HepG2 (cell line): ENCODE results near the gene PSMC3IP. TPM values are rescaled to one million over a fixed set of nuclear protein-coding genes. Genes with fewer than 3 reads are reported as not detected.

ENCODE experiments used
- BRCA1 ChIP-seq: sonication (generic); formaldehyde crosslinking; IDR thresholded peaks from 2 replicates; pipeline ENCODE4 v1.4.0; 2020; ENCODE audit warnings: missing genetic modification reagents
- DNMT3B ChIP-seq: conservative IDR thresholded peaks from 2 replicates; pipeline ENCODE4 v1.6.1; 2016; ENCODE audit warnings: missing biosample characterization, control low read depth
- EEA1 ChIP-seq: sonication (generic); formaldehyde crosslinking; IDR thresholded peaks from 2 replicates; pipeline ENCODE4 v1.5.1; 2020; ENCODE audit warnings: mild to moderate bottlenecking, missing genetic modification reagents, borderline replicate concordance
- GLI4 ChIP-seq: sonication (generic); formaldehyde crosslinking; IDR thresholded peaks from 2 replicates; pipeline ENCODE4 v1.5.1; 2020; ENCODE audit warnings: missing genetic modification reagents, mild to moderate bottlenecking, moderate library complexity, borderline replicate concordance
- HDAC1 ChIP-seq: sonication (generic); formaldehyde crosslinking; IDR thresholded peaks from 2 replicates; pipeline ENCODE4 v1.5.1; 2020; ENCODE audit warnings: mild to moderate bottlenecking, missing genetic modification reagents
- HMG20A ChIP-seq: IDR thresholded peaks from 2 replicates; pipeline ENCODE4 v1.6.1; 2016; ENCODE audit warnings: borderline replicate concordance
- JUN ChIP-seq: sonication (generic); formaldehyde crosslinking; IDR thresholded peaks from 2 replicates; pipeline ENCODE4 v1.4.0; 2020; ENCODE audit warnings: mild to moderate bottlenecking, missing genetic modification reagents
- MYNN ChIP-seq: sonication (generic); formaldehyde crosslinking; IDR thresholded peaks from 2 replicates; pipeline ENCODE4 v1.4.0; 2020; ENCODE audit warnings: mild to moderate bottlenecking, low read depth, missing genetic modification reagents
- PLRG1 ChIP-seq: fragments of 450-650 bp; conservative IDR thresholded peaks from 2 replicates; pipeline ENCODE4 v1.6.1; 2016
- RAD51 ChIP-seq: fragments of 450-650 bp; IDR thresholded peaks from 2 replicates; pipeline ENCODE4 v1.6.1; 2016; ENCODE audit warnings: borderline replicate concordance
- STAG1 ChIP-seq: sonication (generic); formaldehyde crosslinking; IDR thresholded peaks from 2 replicates; pipeline ENCODE4 v1.4.0; 2020; ENCODE audit warnings: missing genetic modification reagents
- TEAD2 ChIP-seq: sonication (generic); formaldehyde crosslinking; IDR thresholded peaks from 2 replicates; pipeline ENCODE4 v1.9.0; 2021; ENCODE audit warnings: missing genetic modification reagents
- TOE1 ChIP-seq: sonication (generic); formaldehyde crosslinking; IDR thresholded peaks from 2 replicates; pipeline ENCODE4 v1.4.0; 2020; ENCODE audit warnings: mild to moderate bottlenecking, missing genetic modification reagents
- U2AF1 ChIP-seq: fragments of 200-400 bp; formaldehyde crosslinking; optimal IDR thresholded peaks from 2 replicates; pipeline ENCODE3; 2017; ENCODE audit warnings: mild to moderate bottlenecking, low read depth, low read length
- ZBTB20 ChIP-seq: sonication (generic); formaldehyde crosslinking; IDR thresholded peaks from 2 replicates; pipeline ENCODE4 v1.8.1; 2023; ENCODE audit warnings: missing genetic modification reagents, low read depth, mild to moderate bottlenecking, borderline replicate concordance
- ZMYM4 ChIP-seq: sonication (generic); formaldehyde crosslinking; IDR thresholded peaks from 2 replicates; pipeline ENCODE4 v1.8.1; 2023; ENCODE audit warnings: mild to moderate bottlenecking, missing genetic modification reagents
- ZNF225 ChIP-seq: sonication (generic); formaldehyde crosslinking; IDR thresholded peaks from 2 replicates; pipeline ENCODE4 v1.4.0; 2020; ENCODE audit warnings: mild to moderate bottlenecking, missing genetic modification reagents
- ZNF550 ChIP-seq: sonication (generic); formaldehyde crosslinking; IDR thresholded peaks from 2 replicates; pipeline ENCODE4 v1.4.0; 2020; ENCODE audit warnings: mild to moderate bottlenecking, missing genetic modification reagents, borderline replicate concordance
- ZNF558 ChIP-seq: sonication (generic); formaldehyde crosslinking; IDR thresholded peaks from 2 replicates; pipeline ENCODE4 v1.9.0; 2022; ENCODE audit warnings: mild to moderate bottlenecking, missing genetic modification reagents, borderline replicate concordance
- polyA plus RNA-seq, 8 experiments: library from polyadenylated mRNA; depleted of rRNA in 3 of 8; stranded (reverse) in 7 of 8; unstranded in 1 of 8; fragments of >200 nt; fragmentation: Illumina TruSeq in 4 of 8; extraction: Trizol in 4 of 8; gene quantifications; 2 replicates each; pipeline versions ENCODE4 v1.2.1 to v1.2.3, GENCODE V29; 2011 to 2016; ENCODE audit warnings: low read depth in 4 of 8, missing spikeins in 1 of 8, mixed read lengths in 1 of 8; ENCODE audit not compliant: insufficient read depth in 1 of 8
- total RNA-seq, 5 experiments: library from RNA; depleted of rRNA; stranded (reverse); fragments of >200 nt; fragmentation: Illumina TruSeq; extraction: Trizol; gene quantifications; 2 replicates each; pipeline ENCODE4 v1.2.3, GENCODE V29; 2016; ENCODE audit warnings: low read depth in 1 of 5
- TF ChIP-seq, protein P1 (sequence below): sonication (generic); formaldehyde crosslinking; IDR thresholded peaks from 2 replicates; pipeline ENCODE4 v1.4.0; 2020; ENCODE audit warnings: missing genetic modification reagents, borderline replicate concordance
- TF ChIP-seq, protein P2 (sequence below): sonication (generic); formaldehyde crosslinking; IDR thresholded peaks from 2 replicates; pipeline ENCODE4 v1.4.0; 2020; ENCODE audit warnings: mild to moderate bottlenecking, missing genetic modification reagents
- TF ChIP-seq, protein P3 (sequence below): sonication (generic); formaldehyde crosslinking; IDR thresholded peaks from 2 replicates; pipeline ENCODE4 v1.4.0; 2020; ENCODE audit warnings: missing genetic modification reagents
- TF ChIP-seq, protein P4 (sequence below): sonication (generic); formaldehyde crosslinking; IDR thresholded peaks from 2 replicates; pipeline ENCODE4 v1.9.0; 2021; ENCODE audit warnings: missing genetic modification reagents, mild to moderate bottlenecking, borderline replicate concordance

PSMC3IP gene
- total and polyA plus RNA-seq, 2 of the 13 experiments (the other 11 are each of a cell fraction or from before 2014, with no cell fraction given), result 6.5 to 22.4 TPM

DNA sequence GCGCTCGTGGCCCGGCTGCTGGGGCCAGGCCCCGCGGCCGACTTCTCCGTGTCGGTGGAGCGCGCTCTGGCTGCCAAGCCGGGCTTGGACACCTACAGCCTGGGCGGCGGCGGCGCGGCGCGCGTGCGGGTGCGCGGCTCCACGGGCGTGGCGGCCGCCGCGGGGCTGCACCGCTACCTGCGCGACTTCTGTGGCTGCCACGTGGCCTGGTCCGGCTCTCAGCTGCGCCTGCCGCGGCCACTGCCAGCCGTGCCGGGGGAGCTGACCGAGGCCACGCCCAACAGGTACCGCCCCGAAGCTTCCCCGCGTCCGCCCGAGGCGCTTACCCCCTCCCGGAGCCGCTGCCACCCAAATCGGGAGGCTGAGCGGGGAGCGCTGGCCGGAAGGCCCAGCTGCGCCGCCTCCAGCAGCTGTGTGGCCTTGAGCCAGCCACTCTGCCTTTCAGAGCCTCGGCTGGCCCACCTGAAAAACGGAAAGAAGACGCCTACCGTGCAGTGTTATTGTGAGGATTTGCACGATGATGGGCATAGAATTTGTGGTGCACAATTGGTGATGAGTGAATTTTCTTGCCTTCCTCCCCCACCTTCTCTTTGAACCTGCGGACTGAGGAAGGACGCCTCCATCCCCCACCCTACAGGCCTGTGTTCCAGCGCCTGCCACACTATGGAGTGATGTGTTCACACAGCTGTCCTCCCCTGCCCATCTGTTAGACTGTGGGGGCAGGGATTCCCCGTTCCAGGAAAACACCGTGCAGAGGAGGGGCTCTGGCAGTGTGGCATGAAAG lies 41.0 kb downstream of the PSMC3IP start (continued):
- TF ChIP-seq ZNF558 (CRISPR knock-in tag) (peak; percentile 31; the same call in 1 of the 2 replicates), TOE1 (CRISPR knock-in tag) (no peak), ZBTB20 (0 out of 2 replicates have a peak, but pooled peaks have one; percentile 38), U2AF1 (peak; percentile 73), MYNN (CRISPR knock-in tag) (0 out of 2 replicates have a peak, but pooled peaks have one; percentile 72), JUN (CRISPR knock-in tag) (no peak), DNMT3B (no peak), STAG1 (CRISPR knock-in tag) (no peak), GLI4 (CRISPR knock-in tag) (peak; percentile 76; the same call in 1 of the 2 replicates), RAD51 (no peak), HMG20A (peak; percentile 51; the same call in 1 of the 2 replicates), PLRG1 (no peak), HDAC1 (CRISPR knock-in tag) (peak; percentile 70; the same call in 1 of the 2 replicates), ZNF225 (no peak), EEA1 (no peak), BRCA1 (CRISPR knock-in tag) (no peak), ZMYM4 (CRISPR knock-in tag) (peak; percentile 80), TEAD2 (CRISPR knock-in tag) (no peak), ZNF550 (CRISPR knock-in tag) (peak; percentile 85; the same call in 1 of the 2 replicates)
- TF ChIP-seq, protein P1, sequence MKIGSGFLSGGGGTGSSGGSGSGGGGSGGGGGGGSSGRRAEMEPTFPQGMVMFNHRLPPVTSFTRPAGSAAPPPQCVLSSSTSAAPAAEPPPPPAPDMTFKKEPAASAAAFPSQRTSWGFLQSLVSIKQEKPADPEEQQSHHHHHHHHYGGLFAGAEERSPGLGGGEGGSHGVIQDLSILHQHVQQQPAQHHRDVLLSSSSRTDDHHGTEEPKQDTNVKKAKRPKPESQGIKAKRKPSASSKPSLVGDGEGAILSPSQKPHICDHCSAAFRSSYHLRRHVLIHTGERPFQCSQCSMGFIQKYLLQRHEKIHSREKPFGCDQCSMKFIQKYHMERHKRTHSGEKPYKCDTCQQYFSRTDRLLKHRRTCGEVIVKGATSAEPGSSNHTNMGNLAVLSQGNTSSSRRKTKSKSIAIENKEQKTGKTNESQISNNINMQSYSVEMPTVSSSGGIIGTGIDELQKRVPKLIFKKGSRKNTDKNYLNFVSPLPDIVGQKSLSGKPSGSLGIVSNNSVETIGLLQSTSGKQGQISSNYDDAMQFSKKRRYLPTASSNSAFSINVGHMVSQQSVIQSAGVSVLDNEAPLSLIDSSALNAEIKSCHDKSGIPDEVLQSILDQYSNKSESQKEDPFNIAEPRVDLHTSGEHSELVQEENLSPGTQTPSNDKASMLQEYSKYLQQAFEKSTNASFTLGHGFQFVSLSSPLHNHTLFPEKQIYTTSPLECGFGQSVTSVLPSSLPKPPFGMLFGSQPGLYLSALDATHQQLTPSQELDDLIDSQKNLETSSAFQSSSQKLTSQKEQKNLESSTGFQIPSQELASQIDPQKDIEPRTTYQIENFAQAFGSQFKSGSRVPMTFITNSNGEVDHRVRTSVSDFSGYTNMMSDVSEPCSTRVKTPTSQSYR (CRISPR knock-in tag), result peak; percentile 84
- TF ChIP-seq, protein P2, sequence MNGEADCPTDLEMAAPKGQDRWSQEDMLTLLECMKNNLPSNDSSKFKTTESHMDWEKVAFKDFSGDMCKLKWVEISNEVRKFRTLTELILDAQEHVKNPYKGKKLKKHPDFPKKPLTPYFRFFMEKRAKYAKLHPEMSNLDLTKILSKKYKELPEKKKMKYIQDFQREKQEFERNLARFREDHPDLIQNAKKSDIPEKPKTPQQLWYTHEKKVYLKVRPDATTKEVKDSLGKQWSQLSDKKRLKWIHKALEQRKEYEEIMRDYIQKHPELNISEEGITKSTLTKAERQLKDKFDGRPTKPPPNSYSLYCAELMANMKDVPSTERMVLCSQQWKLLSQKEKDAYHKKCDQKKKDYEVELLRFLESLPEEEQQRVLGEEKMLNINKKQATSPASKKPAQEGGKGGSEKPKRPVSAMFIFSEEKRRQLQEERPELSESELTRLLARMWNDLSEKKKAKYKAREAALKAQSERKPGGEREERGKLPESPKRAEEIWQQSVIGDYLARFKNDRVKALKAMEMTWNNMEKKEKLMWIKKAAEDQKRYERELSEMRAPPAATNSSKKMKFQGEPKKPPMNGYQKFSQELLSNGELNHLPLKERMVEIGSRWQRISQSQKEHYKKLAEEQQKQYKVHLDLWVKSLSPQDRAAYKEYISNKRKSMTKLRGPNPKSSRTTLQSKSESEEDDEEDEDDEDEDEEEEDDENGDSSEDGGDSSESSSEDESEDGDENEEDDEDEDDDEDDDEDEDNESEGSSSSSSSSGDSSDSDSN, result peak; percentile 97
- TF ChIP-seq, protein P3, sequence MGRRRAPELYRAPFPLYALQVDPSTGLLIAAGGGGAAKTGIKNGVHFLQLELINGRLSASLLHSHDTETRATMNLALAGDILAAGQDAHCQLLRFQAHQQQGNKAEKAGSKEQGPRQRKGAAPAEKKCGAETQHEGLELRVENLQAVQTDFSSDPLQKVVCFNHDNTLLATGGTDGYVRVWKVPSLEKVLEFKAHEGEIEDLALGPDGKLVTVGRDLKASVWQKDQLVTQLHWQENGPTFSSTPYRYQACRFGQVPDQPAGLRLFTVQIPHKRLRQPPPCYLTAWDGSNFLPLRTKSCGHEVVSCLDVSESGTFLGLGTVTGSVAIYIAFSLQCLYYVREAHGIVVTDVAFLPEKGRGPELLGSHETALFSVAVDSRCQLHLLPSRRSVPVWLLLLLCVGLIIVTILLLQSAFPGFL (CRISPR knock-in tag), result no peak
- TF ChIP-seq, protein P4, sequence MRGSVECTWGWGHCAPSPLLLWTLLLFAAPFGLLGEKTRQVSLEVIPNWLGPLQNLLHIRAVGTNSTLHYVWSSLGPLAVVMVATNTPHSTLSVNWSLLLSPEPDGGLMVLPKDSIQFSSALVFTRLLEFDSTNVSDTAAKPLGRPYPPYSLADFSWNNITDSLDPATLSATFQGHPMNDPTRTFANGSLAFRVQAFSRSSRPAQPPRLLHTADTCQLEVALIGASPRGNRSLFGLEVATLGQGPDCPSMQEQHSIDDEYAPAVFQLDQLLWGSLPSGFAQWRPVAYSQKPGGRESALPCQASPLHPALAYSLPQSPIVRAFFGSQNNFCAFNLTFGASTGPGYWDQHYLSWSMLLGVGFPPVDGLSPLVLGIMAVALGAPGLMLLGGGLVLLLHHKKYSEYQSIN, result no peak
